HG03159 (cell line): ENCODE measurements around the gene FSTL4.

Experiments
- ATAC-seq: cut with Tn5 transposase; IDR thresholded peaks from one replicate; pipeline ENCODE4 v1.9.1; 2021; ENCODE audit warnings: mild to moderate bottlenecking, moderate library complexity; ENCODE audit not compliant: unreplicated experiment

The FSTL4 gene

GRCh38 chr5:133393776-133394476 lies 218.4 kb downstream of the FSTL4 start:
- no peak for ATAC-seq

- ATAC-seq: no peak
These were observed 219.9 kb downstream of the FSTL4 start for GRCh38 chr5:133392448-133392847.

- no peak for ATAC-seq
These were observed 220.8 kb downstream of the FSTL4 start for GRCh38 chr5:133391354-133392136.

DNA sequence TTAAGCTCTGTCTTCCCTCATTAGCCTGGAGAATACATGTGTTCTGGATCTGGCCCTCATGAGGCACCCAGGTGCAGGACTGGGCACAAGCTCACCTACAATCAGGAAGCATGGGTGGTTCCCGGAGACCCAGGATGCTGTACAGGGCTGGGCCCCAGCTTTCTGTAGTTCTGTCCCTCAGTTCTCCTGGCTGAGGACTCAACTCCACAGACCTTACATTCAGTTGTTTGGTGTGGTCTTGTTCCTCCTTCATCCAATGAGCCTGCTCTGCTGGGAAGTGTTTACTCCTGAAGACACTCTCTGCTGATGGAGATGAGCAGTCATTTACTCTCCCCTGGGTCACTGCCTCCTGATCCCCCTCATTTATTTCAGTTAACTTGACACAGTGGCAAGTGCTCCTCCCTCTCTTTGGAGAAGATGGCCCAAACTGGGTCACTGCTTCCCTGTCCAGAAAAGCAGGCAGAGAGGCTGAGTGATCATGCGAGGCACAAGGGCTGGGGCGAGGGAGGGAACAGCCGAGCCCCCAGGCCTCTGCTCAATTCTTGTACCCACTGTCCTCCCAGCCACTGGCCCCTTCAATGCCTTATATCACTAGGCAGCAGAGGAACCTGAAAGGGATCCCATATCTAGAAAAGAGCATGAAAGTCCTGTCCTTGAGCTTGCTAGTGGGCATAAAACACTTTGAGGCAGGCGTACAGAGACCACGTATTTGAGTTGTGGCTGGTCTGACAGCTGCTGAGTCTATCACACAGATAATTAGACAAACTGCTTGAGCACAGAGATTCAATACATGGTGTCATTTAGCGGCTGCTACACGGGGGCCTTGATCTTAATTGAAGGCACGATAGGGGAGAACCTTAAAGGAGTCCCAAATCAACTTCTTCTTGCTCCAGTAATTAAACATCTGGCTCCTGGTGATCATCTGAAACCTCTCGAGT lies 221.7 kb downstream of the FSTL4 start:
- no peak for ATAC-seq

GRCh38 chr5:133389066-133389590 lies 223.2 kb downstream of the FSTL4 start:
- ATAC-seq: no peak

DNA sequence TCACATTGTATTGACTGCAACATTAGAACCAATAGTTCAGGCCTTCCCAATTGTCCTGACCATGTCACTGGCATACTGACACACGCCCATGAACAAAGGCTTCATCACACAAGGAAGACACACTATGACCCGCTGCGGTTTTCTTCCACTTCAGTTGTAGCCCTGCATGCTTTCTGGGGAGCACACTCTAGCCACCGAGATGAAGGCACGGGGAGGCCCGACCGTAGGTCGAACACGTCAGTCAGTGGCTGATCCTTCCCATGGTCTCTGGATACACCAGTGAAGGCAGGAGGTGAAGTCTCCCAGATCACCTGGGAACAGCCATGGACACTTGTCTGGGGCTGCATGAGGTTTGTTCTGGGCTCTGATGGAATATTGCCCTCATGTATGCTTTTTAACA lies 224.7 kb downstream of the FSTL4 start:
- no peak for ATAC-seq

- no peak for ATAC-seq
These were observed 225.2 kb downstream of the FSTL4 start for GRCh38 chr5:133387091-133387490.

GRCh38 chr5:133386662-133387061 lies 225.7 kb downstream of the FSTL4 start:
- no peak for ATAC-seq

GRCh38 chr5:133385346-133385745 lies 227.0 kb downstream of the FSTL4 start:
- no peak for ATAC-seq

DNA sequence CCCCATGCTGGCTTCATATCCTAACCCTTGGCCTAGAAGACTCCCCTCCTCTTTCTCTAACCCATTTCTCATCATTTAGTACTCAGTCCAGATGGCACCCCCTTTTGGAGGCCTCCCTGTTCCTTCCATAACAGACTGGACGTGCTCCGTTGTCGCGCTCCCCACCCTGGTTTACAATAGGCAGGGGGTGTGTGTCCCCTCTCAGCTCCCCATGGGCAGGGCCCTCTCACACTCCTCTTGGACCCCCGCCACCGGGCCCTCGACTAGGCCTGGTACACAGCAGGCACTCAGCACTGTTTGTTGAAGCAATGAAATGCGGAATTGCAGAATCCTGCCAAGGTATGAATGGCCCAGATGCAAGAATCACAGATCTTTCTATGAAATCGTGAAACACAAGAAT lies 227.4 kb downstream of the FSTL4 start:
- ATAC-seq: no peak

- no peak for ATAC-seq
These were observed 228.1 kb downstream of the FSTL4 start for GRCh38 chr5:133384120-133384855.

GRCh38 chr5:133383580-133383939 lies 228.8 kb downstream of the FSTL4 start:
- no peak for ATAC-seq

DNA sequence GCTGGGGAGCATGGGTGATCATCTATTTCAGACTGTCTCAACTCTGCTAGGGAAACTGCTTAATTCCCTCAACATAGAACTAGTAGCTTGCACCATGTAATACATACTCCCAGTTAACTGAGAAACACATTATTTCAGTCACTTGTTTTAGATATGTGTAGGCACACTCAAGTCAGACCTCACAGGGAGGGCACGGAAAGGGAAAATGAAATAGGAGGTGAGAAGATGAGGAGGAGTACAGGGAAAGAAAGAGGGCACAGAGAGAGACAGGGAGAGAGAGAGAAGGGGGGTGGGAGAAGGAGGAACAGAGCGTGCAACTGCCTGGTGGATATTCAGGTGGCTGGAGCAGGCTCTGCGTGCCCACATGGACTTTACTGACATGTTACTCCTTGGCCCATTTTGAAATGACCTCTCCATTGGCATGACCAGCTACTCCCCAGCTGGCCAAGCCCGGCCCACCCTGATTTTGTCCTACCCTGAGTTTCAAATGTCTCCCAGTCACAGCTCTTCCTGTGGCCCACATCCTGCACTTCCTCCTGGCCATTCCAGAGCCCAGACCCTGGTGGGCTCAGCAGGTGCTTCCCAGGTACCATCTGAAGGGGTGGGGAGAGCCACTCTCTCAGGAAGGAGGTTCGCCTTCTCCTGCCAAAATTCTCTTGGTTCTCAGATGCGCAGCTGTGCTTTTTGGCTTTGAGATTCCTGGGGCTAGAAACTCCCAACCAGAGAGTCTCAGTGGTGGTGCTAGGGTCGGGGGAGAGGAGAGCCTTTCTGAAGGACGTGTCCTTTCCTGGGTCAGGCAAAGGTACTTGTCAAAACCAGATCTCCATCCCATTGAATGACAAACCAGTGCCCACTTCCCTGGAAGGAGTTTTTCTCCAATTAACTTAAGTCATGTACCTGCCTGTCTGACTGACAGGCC lies 229.4 kb downstream of the FSTL4 start:
- ATAC-seq: no peak

- ATAC-seq: no peak
These were observed 230.6 kb downstream of the FSTL4 start for GRCh38 chr5:133381571-133382365.

DNA sequence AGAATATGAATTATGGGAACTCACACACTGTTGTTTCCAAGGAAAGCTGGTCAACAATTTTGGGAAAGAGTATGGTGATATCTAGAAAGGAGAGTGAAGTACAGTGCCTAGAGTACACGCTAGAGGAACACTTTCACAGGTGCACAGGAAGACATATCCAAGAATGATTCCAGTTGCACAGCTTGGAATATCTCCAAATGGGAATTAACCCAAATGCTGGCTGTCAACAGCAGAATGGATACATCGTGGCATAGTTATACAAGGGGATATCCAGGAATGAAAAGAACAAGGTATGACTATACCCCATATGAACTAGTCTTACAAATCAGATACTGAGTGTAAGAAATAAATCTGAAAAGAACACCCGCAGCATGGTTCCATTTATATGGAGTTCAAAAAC lies 231.3 kb downstream of the FSTL4 start:
- ATAC-seq: no peak

- no peak for ATAC-seq
These were observed 234.6 kb downstream of the FSTL4 start for GRCh38 chr5:133377736-133378135.

DNA sequence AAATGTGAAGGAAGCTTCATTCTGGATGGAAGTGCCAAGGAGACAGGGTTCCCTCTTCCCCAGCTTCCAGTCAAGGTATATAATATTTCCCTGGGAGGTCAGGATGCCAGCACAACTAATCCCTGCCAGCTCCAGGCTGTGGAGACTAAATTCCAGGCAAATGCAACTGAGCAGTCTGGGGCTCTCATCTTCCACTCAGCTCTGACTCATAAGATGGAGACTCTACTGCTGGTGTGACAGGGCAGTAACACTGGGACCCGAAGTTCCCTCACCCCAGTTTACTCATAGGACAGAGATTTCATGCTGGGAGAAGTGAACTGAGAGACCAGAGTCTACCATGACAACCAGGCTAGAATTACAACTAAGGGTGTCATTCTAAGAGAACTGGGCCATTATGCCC lies 235.4 kb downstream of the FSTL4 start:
- no peak for ATAC-seq

GRCh38 chr5:133373121-133373870 lies 239.0 kb downstream of the FSTL4 start:
- no peak for ATAC-seq
